ENCODE results near the gene PAK1IP1. TPM values are rescaled to one million over a fixed set of nuclear protein-coding genes. Genes with fewer than 3 reads are reported as not detected.

PAK1IP1 gene, protein sequence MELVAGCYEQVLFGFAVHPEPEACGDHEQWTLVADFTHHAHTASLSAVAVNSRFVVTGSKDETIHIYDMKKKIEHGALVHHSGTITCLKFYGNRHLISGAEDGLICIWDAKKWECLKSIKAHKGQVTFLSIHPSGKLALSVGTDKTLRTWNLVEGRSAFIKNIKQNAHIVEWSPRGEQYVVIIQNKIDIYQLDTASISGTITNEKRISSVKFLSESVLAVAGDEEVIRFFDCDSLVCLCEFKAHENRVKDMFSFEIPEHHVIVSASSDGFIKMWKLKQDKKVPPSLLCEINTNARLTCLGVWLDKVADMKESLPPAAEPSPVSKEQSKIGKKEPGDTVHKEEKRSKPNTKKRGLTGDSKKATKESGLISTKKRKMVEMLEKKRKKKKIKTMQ
- 18.5 to 22.5 TPM (median 19.7 TPM) in 5 replicates for total RNA-seq (2022; extraction: Qiagen RNA extraction)

DNA sequence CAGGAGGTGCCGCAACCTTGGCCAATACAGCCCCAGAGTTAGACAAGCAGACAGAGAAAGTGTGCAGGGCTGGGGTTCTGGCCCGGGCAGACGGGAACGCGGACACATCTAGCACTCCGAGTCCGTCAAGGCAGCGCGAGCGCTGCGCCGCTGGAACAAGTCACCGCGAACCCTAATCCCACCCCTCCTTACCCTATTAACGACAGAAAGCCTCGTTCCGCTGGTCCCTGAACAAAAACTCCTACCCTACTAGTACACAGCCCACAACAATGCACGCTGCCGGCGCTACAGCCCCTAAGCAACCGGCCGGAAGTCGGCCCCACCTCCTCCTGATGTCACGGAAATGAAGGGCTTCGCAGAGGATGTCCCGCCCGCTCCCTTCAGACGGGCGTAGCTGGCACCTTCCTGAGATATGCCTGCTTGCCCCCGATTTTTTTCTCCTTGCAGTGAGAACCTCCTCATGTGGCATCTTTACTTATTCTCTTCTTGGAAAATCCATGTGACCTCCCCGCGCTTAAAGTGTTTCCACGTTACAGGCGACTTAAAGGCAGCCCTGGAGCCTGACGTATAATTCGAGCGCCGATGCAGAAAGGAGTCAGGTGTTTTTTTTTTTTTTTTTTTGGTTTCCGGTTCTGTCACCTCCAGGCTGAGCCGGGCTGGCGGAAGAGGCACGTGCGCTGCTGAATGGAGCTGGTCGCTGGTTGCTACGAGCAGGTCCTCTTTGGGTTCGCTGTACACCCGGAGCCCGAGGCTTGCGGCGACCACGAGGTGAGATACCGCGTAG, at the start of gene PAK1IP1, which contains the start of gene C6orf52:
Gene PAK1IP1 (plus strand): TSS at position 671 of the 784 bp plus-strand sequence. CDS start 14 bp downstream, at position 685.
Gene C6orf52 (minus strand): TSS at position 315 of the 784 bp plus-strand sequence. CDS start 7,066 bp downstream, outside the sequence.

DNA sequence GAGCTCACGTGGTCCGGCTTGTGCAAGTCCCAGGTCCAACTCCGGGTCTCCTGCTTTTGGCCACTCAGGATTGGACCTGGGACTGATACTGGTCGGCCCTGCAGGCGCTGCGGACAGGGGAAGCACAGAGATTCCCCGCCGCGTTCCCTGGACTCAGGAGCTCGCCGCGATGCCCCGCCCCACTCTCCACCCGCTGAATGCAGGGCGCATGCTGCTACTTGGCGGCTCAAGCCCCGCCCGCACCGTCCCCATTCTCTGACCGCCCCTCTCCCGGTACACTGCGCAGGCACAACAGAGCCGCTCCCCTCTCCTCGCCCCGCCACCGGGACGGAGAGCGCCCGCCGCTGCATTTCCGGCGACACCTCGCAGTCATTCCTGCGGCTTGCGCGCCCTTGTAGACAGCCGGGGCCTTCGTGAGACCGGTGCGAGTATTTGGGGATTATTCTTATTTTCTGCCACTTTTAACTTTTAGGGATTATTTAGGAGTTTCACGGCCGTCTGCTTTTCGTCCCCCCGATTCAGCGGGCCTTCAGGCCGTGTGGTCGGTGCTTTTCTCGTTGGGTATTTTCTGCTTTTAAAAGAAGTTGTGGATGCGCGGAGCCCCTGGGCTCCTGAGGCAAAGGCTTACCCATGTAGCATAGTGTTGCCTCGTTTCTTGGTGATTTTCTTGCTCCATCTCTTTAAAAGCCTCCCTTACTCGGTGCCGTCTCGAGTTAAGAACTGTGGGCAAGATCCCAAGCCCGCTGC, 28.2 kb downstream of the PAK1IP1 start, which contains the start of gene TMEM14C:
Gene TMEM14C (plus strand): TSS at position 251 of the 747 bp plus-strand sequence. CDS start 1,544 bp downstream, outside the sequence.

DNA sequence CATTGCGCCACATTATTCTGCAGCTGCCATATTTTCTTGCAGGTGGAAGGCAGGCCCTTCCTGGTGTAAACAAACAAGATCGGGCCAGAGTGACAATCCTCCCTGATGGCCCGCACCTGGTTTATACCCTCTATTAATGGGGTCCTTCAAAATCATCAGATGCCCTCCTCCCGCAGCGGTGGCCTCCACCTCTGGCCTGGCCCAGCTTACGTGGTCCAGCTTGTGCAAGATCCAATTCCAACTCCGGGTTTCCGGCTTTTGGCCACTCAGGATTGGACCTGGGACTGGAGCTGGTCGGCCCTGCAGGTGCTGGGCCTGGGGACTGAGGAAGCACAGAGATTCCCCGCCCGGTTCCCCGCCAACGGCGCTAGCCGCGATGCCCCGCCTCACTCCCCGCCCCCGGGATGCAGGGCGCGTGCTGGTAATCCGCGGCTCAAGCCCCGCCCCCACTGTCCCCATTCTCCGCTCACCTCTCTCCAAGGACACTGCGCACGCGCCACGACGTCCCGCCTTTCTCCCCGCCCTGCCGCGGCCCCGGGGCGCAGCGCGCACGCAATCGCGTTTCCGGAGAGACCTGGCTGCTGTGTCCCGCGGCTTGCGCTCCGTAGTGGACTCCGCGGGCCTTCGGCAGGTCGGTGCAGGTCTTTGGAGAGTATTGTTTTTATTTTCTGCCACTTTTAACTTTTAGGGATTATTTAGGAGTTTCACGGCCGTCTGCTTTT, 52.6 kb downstream of the PAK1IP1 start, which contains the start of gene TMEM14B:
Gene TMEM14B (plus strand): TSS at position 555 of the 722 bp plus-strand sequence. CDS start 1,441 bp downstream, outside the sequence.

Other genes starting within 250 kb of the PAK1IP1 start
- 4.9 to 6.3 TPM (median 5.5 TPM) in 5 replicates for gene GCNT2, start 173.6 kb upstream of the PAK1IP1 start, total RNA-seq (2022; extraction: Qiagen RNA extraction)
- gene C6orf52, start 356 bp upstream of the PAK1IP1 start, total RNA-seq (2022; extraction: Qiagen RNA extraction), result 1.4 to 2.6 TPM (median 2.0 TPM) in 5 replicates
- 142 to 160 TPM (median 151 TPM) in 5 replicates for gene TMEM14C, start 28.1 kb downstream of the PAK1IP1 start, total RNA-seq (2022; extraction: Qiagen RNA extraction)
- 124 to 150 TPM (median 139 TPM) in 5 replicates for gene TMEM14B, start 52.8 kb downstream of the PAK1IP1 start, total RNA-seq (2022; extraction: Qiagen RNA extraction)
- 0.08 to 0.24 TPM (median 0.13 TPM) in 5 replicates for gene MAK, start 143.6 kb downstream of the PAK1IP1 start, total RNA-seq (2022; extraction: Qiagen RNA extraction)
- not detected in 5 replicates for gene GCM2, start 187.1 kb downstream of the PAK1IP1 start, total RNA-seq (2022; extraction: Qiagen RNA extraction)
- 1.7 to 2.9 TPM (median 2.5 TPM) in 5 replicates for gene SYCP2L, start 192.1 kb downstream of the PAK1IP1 start, total RNA-seq (2022; extraction: Qiagen RNA extraction)

Data from A549 treated with Mapracorat at 1 μM for 4 hours (cell line).